HG02763 (cell line): ENCODE data around the gene EFCAB7.
"Not testable (repeated sequence)": the region's sequence is repeated elsewhere in the genome, so short reads cannot be mapped to it uniquely, and the experiment has no call there.

Experiments used
- ATAC-seq: cut with Tn5 transposase; IDR thresholded peaks from one replicate; pipeline ENCODE4 v1.9.1; 2021; ENCODE audit warnings: mild to moderate bottlenecking, moderate library complexity; ENCODE audit not compliant: unreplicated experiment

EFCAB7 gene

DNA sequence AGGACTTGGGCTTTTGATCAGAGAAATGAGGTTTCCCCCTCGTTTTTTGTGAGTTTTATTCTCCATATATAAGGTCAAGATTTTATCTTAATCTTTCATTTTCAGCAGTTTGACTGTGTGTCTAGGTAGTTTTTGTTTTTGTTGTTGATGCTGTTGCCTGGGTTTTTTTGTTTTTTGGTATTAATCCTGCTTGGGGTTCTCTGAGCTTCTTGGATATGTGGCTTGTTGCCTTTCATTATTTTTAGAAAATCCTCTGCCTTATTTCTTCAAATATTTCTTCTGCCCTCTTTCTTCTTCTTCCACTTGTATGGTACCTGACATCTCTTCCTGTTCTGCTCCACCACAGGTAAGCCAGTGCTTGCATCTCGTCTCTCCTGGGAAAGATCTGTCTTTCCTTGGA is 25.0 kb downstream of the EFCAB7 start:
- no peak for ATAC-seq

DNA sequence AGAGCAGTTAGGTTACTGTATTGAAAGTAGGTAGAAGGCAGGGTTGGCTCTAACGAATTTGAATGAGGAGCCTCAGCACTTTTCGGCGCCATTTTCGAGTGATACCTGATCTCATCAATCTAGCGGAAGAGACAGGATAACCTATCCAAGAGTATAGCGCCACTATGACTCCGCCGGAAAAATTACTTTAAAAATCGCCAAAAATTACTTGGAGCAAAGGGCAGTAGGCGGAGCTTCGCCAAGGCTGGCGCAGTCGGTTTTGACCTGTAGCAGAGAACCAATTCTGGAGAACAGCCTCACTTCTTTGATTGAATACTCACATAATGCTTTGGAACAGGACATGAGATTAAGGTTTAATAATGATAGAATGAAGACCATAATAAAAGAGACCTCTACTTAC is 25.6 kb downstream of the EFCAB7 start:
- no peak for ATAC-seq

DNA sequence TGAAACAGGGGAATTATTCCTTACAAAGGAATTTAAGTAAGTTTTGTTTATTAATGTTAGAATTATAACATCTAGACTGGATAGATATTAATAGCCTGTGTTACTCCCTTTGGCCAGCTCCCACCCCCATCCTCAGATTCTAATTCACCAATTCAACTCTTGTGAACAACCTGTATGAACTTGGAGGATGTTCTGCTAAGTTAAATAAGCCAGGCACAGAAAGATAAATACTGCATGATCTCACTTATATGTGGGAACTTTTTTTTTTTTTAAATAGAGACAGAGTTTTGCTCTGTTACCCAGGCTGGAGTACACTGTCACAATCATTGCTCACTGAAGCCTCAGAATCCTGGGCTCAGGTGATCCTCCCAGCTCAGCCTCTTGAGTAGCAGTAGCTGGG is 32.2 kb downstream of the EFCAB7 start:
- ATAC-seq: no peak

DNA sequence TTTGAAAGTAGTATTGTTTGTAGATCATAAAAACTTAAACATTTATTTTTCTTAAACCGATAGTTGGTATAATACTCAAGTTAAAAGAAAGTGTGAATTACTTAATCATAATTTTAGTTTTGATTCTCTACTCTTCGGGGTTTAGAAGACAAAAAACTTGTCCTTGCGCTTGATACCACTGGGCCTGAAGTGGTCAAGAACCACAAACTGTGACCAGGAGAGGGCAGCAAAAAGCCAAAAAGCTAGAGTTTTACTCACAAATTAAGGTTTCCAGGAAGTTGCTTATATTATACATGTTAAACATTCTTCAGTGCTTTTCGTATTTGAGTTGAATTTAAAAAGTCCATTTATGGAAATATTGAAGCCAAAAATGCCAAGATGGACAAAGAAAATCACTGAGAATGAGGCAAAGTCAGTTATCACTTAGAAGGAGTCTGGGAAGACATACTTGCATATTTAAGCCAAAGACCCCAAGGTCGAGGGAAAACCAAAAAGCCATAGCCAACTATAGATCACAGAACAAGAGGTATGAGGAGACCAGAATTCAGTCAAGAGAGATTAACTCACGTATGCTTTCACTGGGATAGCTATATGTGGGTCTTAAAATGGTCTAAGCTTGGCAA is 34.2 kb downstream of the EFCAB7 start:
- no peak for ATAC-seq

DNA sequence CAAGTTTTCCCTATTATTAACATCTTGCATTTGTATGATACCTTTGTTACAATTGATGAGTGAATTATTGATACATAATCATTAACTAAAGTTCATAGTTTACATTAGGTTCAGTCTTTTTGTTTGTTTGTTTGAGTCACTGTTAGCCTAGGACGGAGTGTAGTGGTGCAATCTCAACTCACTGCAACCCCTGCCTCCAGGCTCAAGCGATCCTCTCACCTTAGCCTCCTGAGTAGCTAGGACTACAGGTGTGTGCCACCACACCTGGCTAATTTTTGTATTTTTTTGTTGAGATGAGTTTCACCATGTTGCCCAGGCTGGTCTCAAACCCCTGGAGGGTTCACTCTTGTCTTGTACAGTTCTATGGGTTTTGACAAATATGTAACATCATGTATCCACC is 36.0 kb downstream of the EFCAB7 start:
- ATAC-seq: no peak

DNA sequence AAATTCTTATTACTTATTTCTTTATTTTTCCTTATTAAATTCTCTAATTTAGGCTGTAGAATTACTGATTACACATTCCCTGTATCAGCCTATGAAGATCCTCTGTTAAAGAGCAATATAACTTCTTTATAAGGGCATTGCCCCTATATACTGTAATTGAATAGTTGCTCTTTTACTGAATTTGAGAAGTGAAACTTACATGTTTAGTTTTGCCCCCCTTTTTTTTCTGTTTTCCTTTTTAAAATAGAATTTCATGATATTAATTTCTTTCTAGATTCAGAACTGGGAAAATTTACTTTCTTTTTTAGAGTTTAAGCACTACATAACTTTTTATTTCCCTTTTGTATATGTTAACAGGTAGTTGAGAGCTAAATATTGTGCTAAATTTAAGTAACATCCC is 40.4 kb downstream of the EFCAB7 start:
- no peak for ATAC-seq

DNA sequence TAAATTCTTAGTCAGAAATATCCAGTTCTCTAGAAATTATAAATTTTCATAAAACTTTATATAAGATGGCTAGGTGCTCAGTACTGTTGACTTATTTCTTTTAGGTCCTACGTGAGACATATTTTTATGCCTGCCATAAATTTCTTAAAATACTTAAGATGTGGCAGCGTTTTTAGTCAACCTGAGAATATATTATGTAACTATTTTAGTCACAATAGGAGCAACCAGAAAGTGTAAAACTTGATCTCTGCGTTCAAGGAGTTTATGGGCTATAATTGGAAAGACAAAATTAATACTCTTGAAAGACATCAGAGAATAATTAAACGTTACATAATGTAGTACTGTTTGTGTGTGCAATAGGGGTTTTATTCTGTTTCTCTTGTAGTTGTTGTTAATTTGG is 45.7 kb downstream of the EFCAB7 start:
- no peak for ATAC-seq

DNA sequence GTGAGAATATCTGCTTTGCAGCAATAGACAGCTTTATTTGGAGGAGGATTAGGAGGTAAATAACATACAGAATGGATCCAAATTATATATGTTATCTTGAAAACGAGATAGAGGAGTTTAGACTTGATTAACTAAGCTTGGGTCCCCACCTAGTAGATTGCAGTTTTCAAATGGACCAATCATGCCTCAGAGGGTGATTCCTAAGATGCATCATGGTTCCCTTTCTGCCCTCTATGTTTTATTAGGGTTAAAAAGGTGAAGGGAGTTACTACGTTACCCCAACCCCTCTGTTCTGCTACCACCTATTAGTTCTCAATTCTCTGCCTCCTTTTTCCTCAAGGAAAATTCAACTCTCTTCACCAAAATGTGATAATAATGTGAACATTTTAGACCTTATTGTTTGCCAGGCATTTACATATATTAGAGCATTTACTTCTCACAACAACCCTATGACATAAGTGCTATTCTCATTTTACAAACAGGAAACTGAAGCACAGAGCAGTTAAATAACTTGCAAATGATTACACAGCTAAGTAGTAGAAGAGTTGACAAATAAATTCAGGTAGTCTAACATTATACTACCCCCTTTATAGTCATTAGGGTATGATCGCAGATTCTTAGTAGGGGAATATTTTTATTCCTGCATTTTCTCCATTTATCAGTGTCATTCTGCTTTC is 46.5 kb downstream of the EFCAB7 start:
- no peak for ATAC-seq

DNA sequence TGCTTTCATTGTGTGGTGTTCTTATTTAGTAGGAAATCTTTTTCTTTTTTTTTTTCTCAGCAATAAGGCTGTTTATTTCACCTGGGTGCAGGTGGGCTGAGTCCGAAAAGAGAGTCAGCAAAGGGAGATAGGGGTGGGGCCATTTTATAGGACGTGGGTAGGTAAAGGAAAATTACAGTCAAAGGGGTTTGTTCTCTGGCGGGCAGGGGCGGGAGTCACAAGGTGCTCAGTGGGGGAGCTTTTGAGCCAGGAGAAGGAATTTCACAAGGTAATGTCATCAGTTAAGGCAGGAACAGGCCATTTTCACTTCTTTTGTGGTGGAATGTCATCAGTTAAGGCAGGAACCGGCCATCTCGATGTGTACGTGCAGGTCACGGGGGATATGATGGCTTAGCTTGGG is 49.4 kb downstream of the EFCAB7 start:
- not testable (repeated sequence) for ATAC-seq

DNA sequence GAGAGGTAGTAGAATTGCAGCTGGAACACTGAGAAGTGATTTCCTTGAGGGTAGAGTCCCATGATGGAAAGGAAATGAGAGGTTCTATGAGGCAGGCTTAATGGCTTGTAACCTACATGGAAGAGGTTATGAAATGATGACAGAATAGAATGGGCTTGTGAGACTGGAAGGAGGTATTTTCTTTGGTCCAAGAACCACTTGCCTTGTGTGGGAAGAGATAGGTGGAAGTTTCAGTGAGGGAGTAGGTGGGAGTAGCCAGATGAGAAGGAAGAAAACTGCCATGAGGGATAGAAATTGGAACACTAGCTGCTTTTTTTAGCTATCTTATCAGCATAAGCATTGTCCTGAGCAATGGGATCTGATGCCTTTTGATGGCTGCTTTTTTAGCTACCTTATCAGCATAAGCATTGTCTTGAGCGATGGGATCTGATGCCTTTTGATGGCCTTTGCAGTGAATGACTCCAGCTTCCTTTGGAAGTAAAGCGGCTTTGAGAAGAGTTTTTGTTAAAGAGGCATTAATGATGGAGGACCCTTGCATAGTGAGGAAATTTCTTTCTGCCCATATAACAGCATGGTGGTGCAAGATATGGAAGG is 51.0 kb downstream of the EFCAB7 start:
- ATAC-seq: not testable (repeated sequence)

DNA sequence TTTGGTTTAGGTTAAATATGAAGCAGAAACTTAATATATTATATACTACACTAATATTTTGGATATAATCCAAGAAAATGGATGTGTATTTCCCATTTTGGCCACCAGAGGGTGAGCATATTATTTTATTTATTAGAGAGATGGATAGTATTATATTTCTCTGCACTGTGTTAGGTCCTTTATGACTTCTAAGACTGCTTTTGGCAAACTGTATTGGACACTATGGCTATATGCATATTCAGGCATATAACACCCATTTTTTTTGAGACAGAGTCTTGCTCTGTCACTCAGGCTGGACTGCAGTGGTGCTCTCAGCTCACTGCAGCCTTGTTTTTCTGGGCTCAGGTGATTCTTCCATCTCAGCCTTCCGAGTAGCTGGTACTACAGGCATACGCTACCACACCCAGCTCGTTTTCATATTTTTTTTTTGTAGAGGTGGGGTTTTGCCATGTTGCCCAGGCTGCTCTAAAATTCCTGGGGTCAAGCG is 52.1 kb downstream of the EFCAB7 start:
- ATAC-seq: no peak

DNA sequence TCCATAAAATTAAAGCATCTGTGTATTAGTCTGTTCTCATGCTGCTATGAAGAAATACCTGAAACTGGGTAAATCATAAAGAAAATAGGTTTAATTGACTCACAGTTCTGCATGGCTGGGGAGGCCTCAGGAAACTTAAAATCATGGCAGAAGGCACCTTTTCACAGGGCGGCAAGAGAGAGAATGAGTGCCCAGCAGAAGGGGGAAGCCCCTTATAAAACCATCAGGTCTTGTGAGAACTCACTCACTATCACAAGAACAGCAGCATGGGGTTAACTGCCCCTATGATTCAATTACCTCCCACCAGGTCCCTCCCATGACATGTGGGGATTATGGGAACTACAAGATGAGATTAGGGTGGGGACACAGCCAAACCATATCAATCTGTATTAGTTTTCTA is 63.0 kb downstream of the EFCAB7 start:
- not testable (repeated sequence) for ATAC-seq

DNA sequence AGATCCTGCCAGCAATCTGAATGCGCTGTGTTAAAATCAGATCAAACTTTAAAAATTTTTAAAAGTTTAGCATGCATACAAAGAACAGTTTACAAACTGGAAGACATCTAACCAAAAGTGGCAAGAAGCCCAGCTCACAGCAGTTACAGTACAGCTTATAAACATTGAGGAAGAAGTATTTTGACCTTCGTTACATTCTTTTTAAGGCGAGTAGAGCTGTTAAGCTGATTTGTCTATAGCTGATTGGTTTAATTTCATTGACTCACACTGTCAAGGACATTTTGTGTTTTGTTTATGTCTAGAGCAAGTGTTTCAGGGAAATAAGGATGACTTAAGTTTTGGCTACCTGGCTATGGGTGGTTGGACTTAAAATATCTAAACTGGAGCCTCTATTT is 66.8 kb downstream of the EFCAB7 start:
- ATAC-seq: no peak

DNA sequence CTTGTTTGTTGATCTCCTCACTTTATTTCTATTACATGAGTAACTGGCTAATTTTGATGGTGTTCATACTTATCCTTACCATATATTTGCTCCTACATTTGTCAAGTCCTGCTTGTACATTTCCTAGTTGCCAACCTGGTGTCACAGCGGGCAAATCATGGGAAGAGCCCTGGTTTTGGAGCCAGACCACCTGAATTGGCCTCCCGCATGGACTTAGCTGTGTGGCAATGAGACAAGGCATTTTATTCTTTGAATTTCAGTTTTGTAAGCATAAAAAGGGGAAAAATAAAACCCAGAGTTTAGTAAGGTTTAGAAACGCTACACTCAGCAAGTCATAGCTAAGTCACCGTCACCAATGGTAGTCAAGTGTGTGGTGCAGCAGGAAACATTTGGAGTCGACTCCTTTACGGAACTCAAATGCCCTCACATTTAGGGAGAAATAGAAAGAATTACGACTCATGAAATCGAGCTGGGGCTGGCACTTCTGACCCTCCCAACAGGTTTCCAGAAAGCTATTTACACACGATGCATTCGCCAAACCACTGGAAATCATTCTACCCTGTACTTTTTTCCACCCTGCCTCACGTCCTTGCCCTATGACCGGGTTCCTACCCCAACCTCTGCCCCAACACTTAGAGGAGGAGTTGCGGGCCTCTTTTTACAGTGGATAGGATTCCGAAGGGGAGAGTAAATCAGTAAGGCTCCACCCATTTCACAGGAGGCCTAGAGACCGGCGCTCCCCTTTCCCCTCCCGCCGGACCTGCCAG is 69.4 kb downstream of the EFCAB7 start:
- no peak for ATAC-seq

DNA sequence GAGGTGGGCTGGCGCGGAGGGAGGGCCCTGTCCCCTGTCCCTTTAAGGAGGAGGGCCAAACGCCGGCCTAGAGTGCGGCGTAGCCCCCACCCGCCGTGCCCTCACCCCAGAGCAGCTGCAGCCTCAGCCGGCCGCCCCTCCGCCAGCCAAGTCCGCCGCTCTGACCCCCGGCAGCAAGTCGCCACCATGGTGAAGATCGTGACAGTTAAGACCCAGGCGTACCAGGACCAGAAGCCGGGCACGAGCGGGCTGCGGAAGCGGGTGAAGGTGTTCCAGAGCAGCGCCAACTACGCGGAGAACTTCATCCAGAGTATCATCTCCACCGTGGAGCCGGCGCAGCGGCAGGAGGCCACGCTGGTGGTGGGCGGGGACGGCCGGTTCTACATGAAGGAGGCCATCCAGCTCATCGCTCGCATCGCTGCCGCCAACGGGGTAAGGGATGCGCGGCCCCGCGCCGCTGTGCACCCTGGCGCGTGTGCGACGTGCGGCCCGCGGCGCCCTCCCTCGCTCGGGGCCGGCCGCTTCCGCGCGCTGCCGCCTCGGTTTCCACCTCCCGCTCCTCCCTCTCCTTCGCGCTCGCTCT is 70.1 kb downstream of the EFCAB7 start, which contains the start of gene PGM1:
Gene PGM1, plus strand, starts transcription at position 109 of the 583 bp plus-strand sequence. Its CDS starts 78 bp downstream, at position 187.
- ATAC-seq: peak; percentile 73

DNA sequence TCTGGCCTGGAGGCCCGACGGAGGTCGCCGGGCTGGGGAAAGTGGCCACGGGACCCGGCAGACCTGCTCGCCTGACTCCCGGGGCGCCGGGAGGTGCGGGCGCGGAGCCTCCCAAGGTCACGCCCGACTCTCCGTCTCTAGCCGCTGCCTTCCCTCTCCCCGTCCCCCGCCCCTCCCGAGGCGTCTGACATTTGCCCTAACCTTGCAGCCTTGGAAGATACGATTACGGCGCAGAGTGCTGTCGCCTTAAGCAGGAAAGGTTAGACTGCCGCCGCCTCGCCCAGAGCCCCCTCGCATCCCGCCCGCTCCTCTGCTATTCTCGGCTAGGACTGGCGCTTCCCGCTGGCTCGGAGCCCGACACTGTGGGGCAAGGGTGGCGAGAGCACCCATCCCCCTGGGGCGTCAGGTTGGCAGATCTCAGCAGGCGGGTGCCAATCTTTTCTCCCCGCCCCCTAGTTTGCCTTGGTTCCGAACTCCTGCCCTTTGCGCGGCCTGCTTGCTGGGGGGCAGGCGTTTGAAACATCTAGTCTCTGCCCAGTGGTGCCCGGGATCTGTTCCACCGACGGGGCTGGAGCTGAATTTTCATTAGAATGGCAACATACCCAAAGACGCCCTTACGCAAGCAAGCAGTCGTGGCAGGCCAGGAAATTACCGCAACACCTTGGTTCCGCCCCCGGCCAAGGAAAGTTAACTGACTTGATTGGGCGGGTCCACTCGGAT is 70.7 kb downstream of the EFCAB7 start:
- ATAC-seq: peak; percentile 38

DNA sequence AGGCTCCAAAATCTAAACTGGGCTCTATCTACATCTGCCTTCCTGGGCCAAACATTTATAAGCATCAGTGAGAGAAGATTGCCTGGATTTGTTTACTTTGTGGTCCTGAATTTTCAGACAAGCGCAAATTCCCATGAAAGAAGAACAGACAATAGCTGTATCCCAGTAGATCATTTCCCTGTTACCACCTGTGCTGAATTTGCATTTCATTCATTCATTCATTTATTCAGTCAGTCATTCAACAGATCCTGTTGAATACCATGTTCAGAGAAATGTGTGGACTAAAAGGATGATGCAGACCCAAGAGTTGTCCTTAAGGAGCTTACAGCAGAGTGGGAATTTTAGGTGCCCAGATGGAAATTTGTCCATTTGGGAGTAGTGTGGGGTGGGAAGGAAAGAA is 72.1 kb downstream of the EFCAB7 start:
- ATAC-seq: no peak

DNA sequence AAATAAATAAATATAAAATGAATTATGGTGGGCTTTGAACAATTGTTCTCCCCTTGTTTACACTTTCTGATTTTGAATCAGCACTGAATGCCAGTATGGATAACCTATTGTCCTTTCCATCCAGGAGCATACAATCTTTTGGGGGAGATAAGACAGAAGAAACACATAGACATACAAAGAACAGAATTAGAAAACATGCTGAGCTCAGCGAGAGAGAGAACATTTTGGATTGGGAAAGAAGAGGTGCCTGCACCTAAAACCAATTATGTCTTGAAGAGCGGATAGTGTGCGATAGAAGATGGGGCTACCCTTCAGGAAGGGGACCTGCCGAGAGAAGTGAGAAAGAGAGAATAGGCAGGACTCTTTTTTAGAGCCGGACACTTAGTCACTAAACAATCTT is 76.5 kb downstream of the EFCAB7 start:
- no peak for ATAC-seq

DNA sequence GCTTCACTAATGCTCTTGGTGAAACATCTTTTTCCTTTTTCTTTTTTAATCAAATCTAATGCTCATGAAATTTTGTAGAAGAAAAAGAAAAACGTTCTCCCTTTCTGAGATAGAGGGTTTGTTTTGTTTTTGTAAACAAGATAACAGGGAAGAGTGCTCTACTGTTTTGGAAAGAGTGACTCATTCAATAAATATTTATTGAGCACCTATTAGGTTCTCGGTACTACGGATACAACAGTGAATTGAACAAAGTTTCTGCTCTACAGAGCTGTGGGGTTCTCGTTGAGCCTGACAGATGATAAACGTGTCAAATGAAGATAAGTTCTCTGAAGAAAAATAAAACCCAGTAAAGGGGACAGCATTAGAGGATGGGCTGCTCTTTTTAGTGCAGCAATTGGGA is 76.9 kb downstream of the EFCAB7 start:
- no peak for ATAC-seq

DNA sequence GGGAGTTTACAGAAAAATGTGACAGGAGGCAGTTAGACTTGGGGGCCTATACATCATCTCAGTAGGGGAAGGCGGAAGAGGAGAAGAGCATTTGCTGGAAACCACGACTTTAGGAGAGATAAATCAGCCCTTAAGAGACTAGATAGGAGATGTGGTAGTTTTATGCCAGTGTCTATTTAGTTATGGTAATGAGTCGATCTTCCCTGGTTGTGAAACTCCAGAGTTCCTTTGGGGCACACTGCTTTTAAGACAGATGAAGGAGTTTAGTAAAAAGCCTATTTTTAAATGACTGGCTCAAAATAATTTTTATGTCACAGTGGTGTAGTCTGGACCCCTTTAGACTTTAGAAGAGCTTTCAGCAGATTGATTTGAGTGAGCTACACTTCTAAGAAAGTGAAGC is 77.7 kb downstream of the EFCAB7 start:
- ATAC-seq: no peak
